Measurements from ENCODE around the gene ALOX5AP. TPM values are rescaled to one million over a fixed set of nuclear protein-coding genes. Genes with fewer than 3 reads are reported as not detected.

ALOX5AP gene
- total RNA-seq, 1 experiment from 2014 or later: not detected

DNA sequence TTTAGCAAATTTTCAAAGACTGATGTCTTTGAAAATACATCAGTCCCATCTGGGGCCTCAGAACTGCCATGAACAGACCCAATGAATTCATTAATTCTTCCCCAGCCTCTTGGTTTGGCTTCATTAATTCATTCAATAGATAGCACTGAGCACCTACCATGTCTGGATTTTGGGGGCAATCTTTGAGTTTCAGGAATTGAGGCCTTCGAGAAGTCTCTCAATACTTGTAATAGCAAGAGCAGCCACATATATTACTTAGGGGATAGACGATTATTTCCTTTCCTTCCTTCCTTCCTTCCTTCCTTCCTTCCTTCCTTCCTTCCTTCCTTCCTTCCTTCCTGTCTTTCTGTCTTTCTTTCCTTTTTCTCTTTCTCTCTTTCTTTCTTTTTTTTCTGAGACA lies 64.8 kb downstream of the ALOX5AP start:
- Histone ChIP-seq H3K4me1 (ENCODE audit: insufficient read depth, low read length, poor library complexity, severe bottlenecking) (peaks cover 31% of the 10 kb centered on the region), H3K27me3 (replicated peaks; ENCODE audit: insufficient read depth, low read depth, low read length, poor library complexity) (no peaks in the 10 kb centered on the region), H3K4me3 (ENCODE audit: low read depth, low read length, poor library complexity, severe bottlenecking) (no peak overlapping the region), H3K27ac (ENCODE audit: low read depth, low read length, poor library complexity, severe bottlenecking) (peak overlapping the region; percentile 46), H3K36me3 (ENCODE audit: insufficient read depth, low read length, poor library complexity, severe bottlenecking) (no peaks in the 10 kb centered on the region), H3K9me3 (ENCODE audit: low read depth, low read length, poor library complexity, severe bottlenecking) (no peaks in the 10 kb centered on the region)
- no peak for TF ChIP-seq EZH2 (IDR thresholded peaks at IDR 0.05; ENCODE audit: borderline replicate concordance, low read depth, low read length, poor library complexity, severe bottlenecking)
- TF ChIP-seq, protein P1, sequence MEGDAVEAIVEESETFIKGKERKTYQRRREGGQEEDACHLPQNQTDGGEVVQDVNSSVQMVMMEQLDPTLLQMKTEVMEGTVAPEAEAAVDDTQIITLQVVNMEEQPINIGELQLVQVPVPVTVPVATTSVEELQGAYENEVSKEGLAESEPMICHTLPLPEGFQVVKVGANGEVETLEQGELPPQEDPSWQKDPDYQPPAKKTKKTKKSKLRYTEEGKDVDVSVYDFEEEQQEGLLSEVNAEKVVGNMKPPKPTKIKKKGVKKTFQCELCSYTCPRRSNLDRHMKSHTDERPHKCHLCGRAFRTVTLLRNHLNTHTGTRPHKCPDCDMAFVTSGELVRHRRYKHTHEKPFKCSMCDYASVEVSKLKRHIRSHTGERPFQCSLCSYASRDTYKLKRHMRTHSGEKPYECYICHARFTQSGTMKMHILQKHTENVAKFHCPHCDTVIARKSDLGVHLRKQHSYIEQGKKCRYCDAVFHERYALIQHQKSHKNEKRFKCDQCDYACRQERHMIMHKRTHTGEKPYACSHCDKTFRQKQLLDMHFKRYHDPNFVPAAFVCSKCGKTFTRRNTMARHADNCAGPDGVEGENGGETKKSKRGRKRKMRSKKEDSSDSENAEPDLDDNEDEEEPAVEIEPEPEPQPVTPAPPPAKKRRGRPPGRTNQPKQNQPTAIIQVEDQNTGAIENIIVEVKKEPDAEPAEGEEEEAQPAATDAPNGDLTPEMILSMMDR (conservative IDR thresholded peaks at IDR 0.05; ENCODE audit: low read depth, low read length): no peak
- no TSS peak for BruUV-seq (replicated peaks)
- ChIA-PET CTCF (no interaction called here), POLR2A (ENCODE audit: low non-redundant PET) (no interaction called here)
- peak; percentile 67 for DNase-seq (ENCODE audit: low spot score)
- intact Hi-C loops (cut with micrococcal nuclease; ENCODE audit: unreplicated experiment): loop anchor here (5.0 to 10.0 kb wide), 3 partner anchors 215 to 388 kb away; partner anchors contain the start of gene HMGB1

DNA sequence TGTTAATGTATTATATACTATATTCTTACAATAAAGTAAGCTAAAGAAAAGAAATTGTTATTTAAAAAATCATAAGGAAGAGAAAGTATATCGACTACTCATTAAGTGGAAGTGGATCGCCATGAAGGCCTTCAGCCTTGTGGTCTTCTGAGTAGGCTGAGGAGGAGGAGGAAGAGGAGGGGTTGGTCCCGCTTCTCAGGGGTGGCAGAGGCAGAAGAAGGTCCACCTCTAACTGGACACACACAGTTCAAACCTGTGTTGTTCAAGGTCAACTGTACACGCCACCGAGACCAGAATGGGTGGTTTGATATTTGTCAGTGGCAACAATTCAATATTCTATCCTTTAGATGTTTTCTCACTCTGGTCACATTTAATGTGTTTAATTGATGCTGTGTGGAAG lies 67.2 kb downstream of the ALOX5AP start:
- no peaks in the 10 kb centered on the region for H3K9me3 ChIP-seq (ENCODE audit: low read depth, low read length, poor library complexity, severe bottlenecking)
- no TSS peak for BruUV-seq (replicated peaks)
- POLR2A ChIA-PET (ENCODE audit: low non-redundant PET): no interaction called here
- H3K36me3 ChIP-seq (ENCODE audit: insufficient read depth, low read length, poor library complexity, severe bottlenecking): no peaks in the 10 kb centered on the region
- no peaks in the 10 kb centered on the region for H3K27me3 ChIP-seq (replicated peaks; ENCODE audit: insufficient read depth, low read depth, low read length, poor library complexity)
- DNase-seq (ENCODE audit: low spot score): no peak
- no peak overlapping the region for H3K4me3 ChIP-seq (ENCODE audit: low read depth, low read length, poor library complexity, severe bottlenecking)
- TF ChIP-seq, protein P1 (conservative IDR thresholded peaks at IDR 0.05; ENCODE audit: low read depth, low read length): no peak
- TF ChIP-seq EZH2 (IDR thresholded peaks at IDR 0.05; ENCODE audit: borderline replicate concordance, low read depth, low read length, poor library complexity, severe bottlenecking): no peak
- H3K27ac ChIP-seq (ENCODE audit: low read depth, low read length, poor library complexity, severe bottlenecking): no peak overlapping the region
- CTCF ChIA-PET: no interaction called here
- peaks cover 29% of the 10 kb centered on the region for H3K4me1 ChIP-seq (ENCODE audit: insufficient read depth, low read length, poor library complexity, severe bottlenecking)
- intact Hi-C loops (cut with micrococcal nuclease; ENCODE audit: unreplicated experiment): loop anchor here (2.0 to 10.0 kb wide), 5 partner anchors 124 to 670 kb away; partner anchors contain the start of gene HMGB1

DNA sequence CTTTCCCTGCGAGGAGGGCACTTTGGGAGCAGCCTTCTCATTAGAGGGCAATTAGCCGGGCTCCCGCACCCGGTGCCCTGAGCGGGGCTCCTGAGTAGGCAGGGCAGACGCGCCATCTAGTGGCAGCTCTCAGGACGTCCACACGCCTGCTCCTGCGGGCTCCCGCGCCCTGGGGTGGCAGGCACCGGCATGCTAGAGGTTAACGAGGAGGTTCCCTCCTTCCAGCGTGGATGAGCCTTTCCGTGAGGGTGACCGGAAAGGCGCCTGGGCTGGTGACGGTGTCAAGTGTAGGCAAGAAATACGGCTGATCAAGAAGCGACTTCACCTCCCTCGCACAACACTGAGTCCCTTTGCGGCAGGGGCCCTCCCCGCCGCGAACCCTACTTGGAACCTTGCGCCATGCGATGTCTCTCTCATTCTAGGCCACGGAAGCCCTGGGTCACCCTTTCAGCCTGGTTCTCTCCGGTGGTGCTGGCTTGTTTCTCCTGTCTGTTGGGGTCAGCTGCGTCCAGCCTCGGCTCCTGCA lies 67.7 kb downstream of the ALOX5AP start:
- Histone ChIP-seq H3K27ac (ENCODE audit: low read depth, low read length, poor library complexity, severe bottlenecking) (no peak overlapping the region), H3K36me3 (ENCODE audit: insufficient read depth, low read length, poor library complexity, severe bottlenecking) (no peaks in the 10 kb centered on the region), H3K27me3 (replicated peaks; ENCODE audit: insufficient read depth, low read depth, low read length, poor library complexity) (no peaks in the 10 kb centered on the region), H3K4me3 (ENCODE audit: low read depth, low read length, poor library complexity, severe bottlenecking) (no peak overlapping the region), H3K4me1 (ENCODE audit: insufficient read depth, low read length, poor library complexity, severe bottlenecking) (peaks cover 24% of the 10 kb centered on the region), H3K9me3 (ENCODE audit: low read depth, low read length, poor library complexity, severe bottlenecking) (no peaks in the 10 kb centered on the region)
- DNase-seq (ENCODE audit: low spot score): peak; percentile 90
- ChIA-PET CTCF (interaction anchor here (1.0 kb wide), 1 partner anchor 670 kb away, joined by 3 read pairs; no protein-coding TSS in a partner anchor), POLR2A (ENCODE audit: low non-redundant PET) (no interaction called here)
- intact Hi-C loops (cut with micrococcal nuclease; ENCODE audit: unreplicated experiment): loop anchor here (2.0 to 10.0 kb wide), 5 partner anchors 124 to 670 kb away; partner anchors contain the start of gene HMGB1
- TF ChIP-seq, protein P1 (conservative IDR thresholded peaks at IDR 0.05; ENCODE audit: low read depth, low read length): peak; percentile 98
- TF ChIP-seq EZH2 (IDR thresholded peaks at IDR 0.05; ENCODE audit: borderline replicate concordance, low read depth, low read length, poor library complexity, severe bottlenecking): no peak
- no TSS peak for BruUV-seq (replicated peaks)
